Mesendoderm (in vitro differentiated cells): ENCODE measurements around the gene DENND1A.
A peak's percentile ranks its signal among the peaks of the same experiment; 100 is the strongest.

Experiments
- DNase-seq: peaks from one replicate; pipeline ENCODE4 v3.0.0; 2013
- H2AK5ac ChIP-seq: 2 replicates; pipeline ENCODE4 v1.6.1; 2013; ENCODE audit warnings: low read length, inconsistent platforms
- H2BK120ac ChIP-seq: 2 replicates; pipeline ENCODE4 v1.6.1; 2013; ENCODE audit warnings: low read depth, mild to moderate bottlenecking, low read length, moderate library complexity, mixed read lengths
- H2BK15ac ChIP-seq: replicated peaks from 2 replicates; pipeline ENCODE4 v1.6.1; 2013; ENCODE audit warnings: low read depth, mild to moderate bottlenecking, moderate library complexity
- H2BK5ac ChIP-seq: 2 replicates; pipeline ENCODE4 v1.6.1; 2013; ENCODE audit warnings: low read length, inconsistent platforms
- H3K18ac ChIP-seq: 2 replicates; pipeline ENCODE4 v1.6.1; 2013; ENCODE audit warnings: mild to moderate bottlenecking, low read length, mixed read lengths
- H3K23ac ChIP-seq: one replicate; pipeline ENCODE4 v1.6.1; 2013; ENCODE audit warnings: low read length
- H3K27ac ChIP-seq: 2 replicates; pipeline ENCODE4 v1.5.1; 2013; ENCODE audit warnings: low read depth, mild to moderate bottlenecking, inconsistent platforms, low read length, moderate library complexity
- H3K27me3 ChIP-seq: 2 replicates; pipeline ENCODE4 v1.6.1; 2013; ENCODE audit warnings: low read length, control low read depth, mild to moderate bottlenecking, inconsistent platforms; ENCODE audit not compliant: insufficient read depth, poor library complexity
- H3K36me3 ChIP-seq: 2 replicates; pipeline ENCODE4 v1.6.1; 2013; ENCODE audit warnings: low read length, inconsistent platforms; ENCODE audit not compliant: control insufficient read depth, insufficient read depth
- H3K4ac ChIP-seq: one replicate; pipeline ENCODE4 v1.6.1; 2013; ENCODE audit warnings: low read depth, mild to moderate bottlenecking, low read length, moderate library complexity
- H3K4me1 ChIP-seq: 2 replicates; pipeline ENCODE4 v1.6.1; 2013; ENCODE audit warnings: low read depth, low read length, inconsistent platforms; ENCODE audit not compliant: control insufficient read depth
- H3K4me2 ChIP-seq: 2 replicates; pipeline ENCODE4 v1.6.1; 2013; ENCODE audit warnings: low read length
- H3K4me3 ChIP-seq: 2 replicates; pipeline ENCODE4 v1.5.1; 2013; ENCODE audit warnings: mild to moderate bottlenecking, low read length
- H3K56ac ChIP-seq: one replicate; pipeline ENCODE4 v1.6.1; 2013; ENCODE audit warnings: low read length
- H3K79me1 ChIP-seq: 2 replicates; pipeline ENCODE4 v1.6.1; 2013; ENCODE audit warnings: low read length, inconsistent platforms
- H3K79me2 ChIP-seq: 2 replicates; pipeline ENCODE4 v1.6.1; 2013; ENCODE audit warnings: mild to moderate bottlenecking, low read length; ENCODE audit not compliant: control insufficient read depth, insufficient read depth
- H3K9ac ChIP-seq: 2 replicates; pipeline ENCODE4 v1.6.1; 2013; ENCODE audit warnings: low read length, inconsistent platforms
- H4K5ac ChIP-seq: one replicate; pipeline ENCODE4 v1.6.1; 2013; ENCODE audit warnings: low read length
- H4K8ac ChIP-seq: one replicate; pipeline ENCODE4 v1.6.1; 2013; ENCODE audit warnings: low read depth, mild to moderate bottlenecking, control low read depth, low read length, moderate library complexity
- WGBS: extraction: QIAGEN DNeasy Blood & Tissue Kit; methylation state at CpG from one replicate; pipeline ENCODE4 v1.1.7; 2013; ENCODE audit warnings: low lambda C conversion rate, missing lambda C conversion rate; ENCODE audit not compliant: insufficient coverage; ENCODE audit errors: extremely low coverage; 5-methylcytosine and 5-hydroxymethylcytosine counted together

DENND1A gene

DNA sequence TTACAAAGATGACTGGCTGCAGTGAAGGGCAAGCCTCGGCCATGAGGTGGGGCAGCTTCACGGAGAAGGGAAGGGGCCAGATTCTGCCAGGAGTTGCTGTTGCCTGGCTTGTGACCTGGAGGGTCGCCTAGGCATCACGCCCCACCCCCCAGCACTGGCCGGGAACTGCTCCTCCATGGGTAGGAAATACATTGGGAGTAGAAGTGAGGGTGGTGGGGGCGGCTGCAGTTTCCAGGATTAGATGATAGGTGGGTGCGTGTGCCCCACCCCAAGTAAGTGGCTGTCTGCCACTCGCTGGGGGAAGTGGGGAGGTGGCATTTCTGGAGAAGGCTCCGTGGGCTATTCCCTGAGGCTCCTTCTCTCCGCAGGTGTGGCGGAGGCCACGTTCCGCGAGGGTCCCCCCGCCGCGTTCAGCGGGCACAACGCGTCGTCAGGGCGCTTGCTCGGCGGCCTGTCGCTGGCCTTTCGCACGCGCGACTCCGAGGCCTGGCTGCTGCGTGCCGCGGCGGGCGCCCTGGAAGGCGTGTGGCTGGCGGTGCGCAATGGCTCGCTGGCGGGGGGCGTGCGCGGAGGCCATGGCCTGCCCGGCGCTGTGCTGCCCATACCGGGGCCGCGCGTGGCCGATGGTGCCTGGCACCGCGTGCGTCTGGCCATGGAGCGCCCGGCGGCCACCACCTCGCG, 557.0 kb downstream of the DENND1A start:
- no peak overlapping the region for H2BK120ac ChIP-seq
- H3K27ac ChIP-seq: no peak overlapping the region
- peak overlapping the region; percentile 42 for H3K56ac ChIP-seq
- no peak for DNase-seq
- H3K23ac ChIP-seq: no peak overlapping the region
- no peaks in the 10 kb centered on the region for H3K79me2 ChIP-seq
- H3K4ac ChIP-seq: no peak overlapping the region
- H2BK5ac ChIP-seq: no peak overlapping the region
- no peak overlapping the region for H2BK15ac ChIP-seq
- H3K36me3 ChIP-seq: no peaks in the 10 kb centered on the region
- no peak overlapping the region for H3K9ac ChIP-seq
- H4K8ac ChIP-seq: no peak overlapping the region
- no peaks in the 10 kb centered on the region for H3K27me3 ChIP-seq
- no peak overlapping the region for H3K4me2 ChIP-seq
- WGBS: no CpG with 5 or more reads among the region's 58 CpGs
- no peak overlapping the region for H3K4me3 ChIP-seq
- no peak overlapping the region for H3K18ac ChIP-seq
- H2AK5ac ChIP-seq: no peak overlapping the region
- H4K5ac ChIP-seq: no peak overlapping the region
- no peaks in the 10 kb centered on the region for H3K79me1 ChIP-seq
- peaks cover 2% of the 10 kb centered on the region for H3K4me1 ChIP-seq

- Histone ChIP-seq H2AK5ac (no peak overlapping the region), H4K8ac (no peak overlapping the region), H2BK5ac (no peak overlapping the region), H3K36me3 (no peaks in the 10 kb centered on the region), H2BK120ac (no peak overlapping the region), H3K9ac (no peak overlapping the region), H3K4me1 (peaks cover 2% of the 10 kb centered on the region), H3K27ac (no peak overlapping the region), H3K79me2 (no peaks in the 10 kb centered on the region), H3K4me2 (no peak overlapping the region), H3K4ac (no peak overlapping the region), H3K18ac (no peak overlapping the region), H3K79me1 (no peaks in the 10 kb centered on the region), H3K23ac (peak overlapping the region; percentile 94), H2BK15ac (no peak overlapping the region), H3K4me3 (no peak overlapping the region), H3K27me3 (no peaks in the 10 kb centered on the region), H3K56ac (no peak overlapping the region), H4K5ac (no peak overlapping the region)
- no CpG with 5 or more reads among the region's 14 CpGs for WGBS
- DNase-seq: no peak
Measured at GRCh38 chr9:123371805-123372590, 557.9 kb downstream of the DENND1A start.

- Histone ChIP-seq H2BK5ac (no peak overlapping the region), H3K79me2 (no peaks in the 10 kb centered on the region), H2BK15ac (no peak overlapping the region), H3K23ac (no peak overlapping the region), H2AK5ac (no peak overlapping the region), H3K36me3 (no peaks in the 10 kb centered on the region), H4K5ac (no peak overlapping the region), H2BK120ac (no peak overlapping the region), H3K9ac (no peak overlapping the region), H3K56ac (no peak overlapping the region), H3K79me1 (no peaks in the 10 kb centered on the region), H3K27ac (no peak overlapping the region), H3K4ac (no peak overlapping the region), H3K4me1 (peaks cover 2% of the 10 kb centered on the region), H4K8ac (no peak overlapping the region), H3K4me3 (no peak overlapping the region), H3K4me2 (no peak overlapping the region), H3K18ac (no peak overlapping the region), H3K27me3 (no peaks in the 10 kb centered on the region)
- no peak for DNase-seq
- no CpG with 5 or more reads among the region's 18 CpGs for WGBS
Measured at GRCh38 chr9:123371228-123371584, 558.7 kb downstream of the DENND1A start.

DNA sequence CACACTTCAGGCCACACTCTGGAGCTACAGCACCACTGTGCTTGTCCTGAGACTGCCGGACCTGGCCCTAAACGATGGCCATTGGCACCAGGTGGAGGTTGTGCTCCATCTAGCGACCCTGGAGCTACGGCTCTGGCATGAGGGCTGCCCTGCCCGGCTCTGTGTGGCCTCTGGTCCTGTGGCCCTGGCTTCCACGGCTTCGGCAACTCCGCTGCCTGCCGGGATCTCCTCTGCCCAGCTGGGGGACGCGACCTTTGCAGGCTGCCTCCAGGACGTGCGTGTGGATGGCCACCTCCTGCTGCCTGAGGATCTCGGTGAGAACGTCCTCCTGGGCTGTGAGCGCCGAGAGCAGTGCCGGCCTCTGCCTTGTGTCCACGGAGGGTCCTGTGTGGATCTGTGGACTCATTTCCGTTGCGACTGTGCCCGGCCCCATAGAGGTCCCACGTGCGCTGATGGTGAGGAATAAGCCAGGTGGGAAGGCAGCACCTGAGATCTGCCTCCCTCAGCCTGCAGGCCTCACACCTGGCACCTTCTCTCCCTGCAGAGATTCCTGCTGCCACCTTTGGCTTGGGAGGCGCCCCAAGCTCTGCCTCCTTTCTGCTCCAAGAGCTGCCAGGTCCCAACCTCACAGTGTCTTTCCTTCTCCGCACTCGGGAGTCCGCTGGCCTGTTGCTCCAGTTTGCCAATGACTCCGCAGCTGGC, 559.2 kb downstream of the DENND1A start:
- Histone ChIP-seq H3K27ac (no peak overlapping the region), H4K8ac (no peak overlapping the region), H3K9ac (no peak overlapping the region), H4K5ac (no peak overlapping the region), H3K4me1 (peaks cover 2% of the 10 kb centered on the region), H3K23ac (no peak overlapping the region), H3K56ac (no peak overlapping the region), H3K27me3 (no peaks in the 10 kb centered on the region), H3K4me3 (no peak overlapping the region), H2BK5ac (no peak overlapping the region), H3K79me2 (no peaks in the 10 kb centered on the region), H2BK120ac (no peak overlapping the region), H3K18ac (no peak overlapping the region), H3K4me2 (no peak overlapping the region), H2BK15ac (no peak overlapping the region), H3K79me1 (no peaks in the 10 kb centered on the region), H3K36me3 (no peaks in the 10 kb centered on the region), H3K4ac (no peak overlapping the region), H2AK5ac (no peak overlapping the region)
- whole genome bisulfite sequencing: no CpG with 5 or more reads among the region's 29 CpGs
- DNase-seq: no peak

- Histone ChIP-seq H3K79me1 (no peaks in the 10 kb centered on the region), H3K23ac (no peak overlapping the region), H3K18ac (no peak overlapping the region), H3K36me3 (no peaks in the 10 kb centered on the region), H3K4me3 (no peak overlapping the region), H3K4me2 (no peak overlapping the region), H3K56ac (no peak overlapping the region), H2BK120ac (no peak overlapping the region), H3K9ac (no peak overlapping the region), H4K8ac (no peak overlapping the region), H3K27me3 (no peaks in the 10 kb centered on the region), H2AK5ac (no peak overlapping the region), H2BK15ac (no peak overlapping the region), H3K4ac (no peak overlapping the region), H3K79me2 (no peaks in the 10 kb centered on the region), H3K4me1 (no peaks in the 10 kb centered on the region), H3K27ac (no peak overlapping the region), H2BK5ac (no peak overlapping the region), H4K5ac (no peak overlapping the region)
- no peak for DNase-seq
- no CpG with 5 or more reads among the region's 13 CpGs for WGBS
Measured at GRCh38 chr9:123370108-123370507, 559.8 kb downstream of the DENND1A start.
